ENCODE data around the gene SAT1.

Gene SAT1

DNA sequence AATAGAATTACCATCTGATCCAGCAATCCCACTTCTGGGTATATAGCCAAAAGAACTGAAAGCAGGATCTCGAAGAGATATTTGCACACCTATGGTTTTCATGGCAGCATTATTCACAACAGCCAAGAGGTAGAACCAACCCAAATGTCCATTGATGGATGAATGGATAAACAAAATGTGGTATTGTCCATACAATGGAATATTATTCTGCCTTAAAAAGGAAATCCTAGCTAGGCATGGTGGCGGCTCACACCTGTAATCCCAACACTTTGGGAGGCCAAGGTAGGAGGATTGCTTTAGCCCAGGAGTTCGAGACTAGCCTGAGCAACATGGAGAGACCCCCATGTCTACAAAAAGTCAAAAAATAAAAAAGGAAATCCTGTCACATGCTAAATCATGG, 27.3 kb downstream of the SAT1 start:
- no peak for DNase-seq (ENCODE audit: low read depth, low spot score)

- DNase-seq (ENCODE audit: low read depth, low spot score), result no peak
Measured at GRCh38 chrX:23811108-23811651, 28.2 kb downstream of the SAT1 start.

DNA sequence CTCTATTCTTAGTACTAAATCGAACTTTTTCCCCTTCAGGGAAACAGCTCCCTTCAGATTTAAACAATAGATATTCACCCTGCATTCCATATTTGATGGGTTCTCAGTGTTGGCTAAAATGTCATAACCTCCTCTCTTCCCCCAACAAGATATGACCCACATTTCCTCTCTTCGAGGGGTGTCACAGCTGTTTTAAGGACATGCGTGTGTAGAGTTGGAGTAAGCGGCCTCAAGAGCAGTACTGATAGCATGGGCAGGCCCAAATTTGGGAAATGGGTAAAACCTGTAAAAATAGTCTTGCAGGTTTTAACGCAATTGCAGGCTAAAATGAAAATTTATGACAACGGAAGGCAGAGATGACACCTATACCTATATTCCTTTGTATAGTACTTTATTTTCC, 28.7 kb downstream of the SAT1 start:
- no peak for DNase-seq (ENCODE audit: low read depth, low spot score)

GRCh38 chrX:23813808-23814207, 30.8 kb downstream of the SAT1 start:
- no peak for DNase-seq (ENCODE audit: low read depth, low spot score)

DNA sequence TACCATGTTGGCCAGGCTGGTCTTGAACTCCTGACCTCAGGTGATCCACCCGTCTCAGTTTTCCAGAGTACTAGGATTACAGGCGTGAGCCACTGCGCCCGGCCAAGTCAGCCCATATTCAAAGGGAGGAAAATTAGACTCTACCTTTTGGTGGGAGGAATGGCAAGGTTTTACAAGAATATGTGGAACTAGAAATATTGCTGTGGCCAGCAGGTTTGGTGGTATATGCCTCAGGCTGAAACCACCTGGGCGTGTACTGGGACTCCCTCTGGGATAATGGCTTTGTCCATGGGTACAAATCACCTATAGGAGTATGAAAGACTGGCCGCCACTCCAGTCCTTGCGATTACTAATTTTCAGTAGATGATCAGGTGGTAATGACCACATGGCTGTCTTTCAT, 32.4 kb downstream of the SAT1 start:
- DNase-seq (ENCODE audit: low read depth, low spot score), result no peak

DNA sequence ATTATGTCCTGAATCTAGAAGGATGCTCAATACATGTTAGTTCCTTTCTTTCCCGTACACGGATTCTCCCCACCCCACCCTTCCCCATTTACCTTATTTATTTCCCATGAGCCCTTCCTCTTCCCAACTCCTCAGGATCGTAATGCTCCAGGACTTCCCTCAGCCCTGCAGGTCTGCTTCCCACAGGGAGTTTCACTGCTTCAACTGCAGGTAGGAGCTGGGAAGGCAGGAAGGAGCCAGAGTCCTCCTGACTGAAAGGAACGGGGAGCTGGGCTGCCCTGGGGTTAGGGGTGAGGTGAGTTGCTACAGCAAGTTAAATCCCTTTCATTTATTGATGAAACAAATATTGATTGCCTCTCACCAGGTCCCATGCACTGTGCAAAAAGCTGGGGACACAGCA, 33.2 kb downstream of the SAT1 start:
- no peak for DNase-seq (ENCODE audit: low read depth, low spot score)

GRCh38 chrX:23817979-23818336, 35.0 kb downstream of the SAT1 start:
- DNase-seq (ENCODE audit: low read depth, low spot score), result no peak

DNA sequence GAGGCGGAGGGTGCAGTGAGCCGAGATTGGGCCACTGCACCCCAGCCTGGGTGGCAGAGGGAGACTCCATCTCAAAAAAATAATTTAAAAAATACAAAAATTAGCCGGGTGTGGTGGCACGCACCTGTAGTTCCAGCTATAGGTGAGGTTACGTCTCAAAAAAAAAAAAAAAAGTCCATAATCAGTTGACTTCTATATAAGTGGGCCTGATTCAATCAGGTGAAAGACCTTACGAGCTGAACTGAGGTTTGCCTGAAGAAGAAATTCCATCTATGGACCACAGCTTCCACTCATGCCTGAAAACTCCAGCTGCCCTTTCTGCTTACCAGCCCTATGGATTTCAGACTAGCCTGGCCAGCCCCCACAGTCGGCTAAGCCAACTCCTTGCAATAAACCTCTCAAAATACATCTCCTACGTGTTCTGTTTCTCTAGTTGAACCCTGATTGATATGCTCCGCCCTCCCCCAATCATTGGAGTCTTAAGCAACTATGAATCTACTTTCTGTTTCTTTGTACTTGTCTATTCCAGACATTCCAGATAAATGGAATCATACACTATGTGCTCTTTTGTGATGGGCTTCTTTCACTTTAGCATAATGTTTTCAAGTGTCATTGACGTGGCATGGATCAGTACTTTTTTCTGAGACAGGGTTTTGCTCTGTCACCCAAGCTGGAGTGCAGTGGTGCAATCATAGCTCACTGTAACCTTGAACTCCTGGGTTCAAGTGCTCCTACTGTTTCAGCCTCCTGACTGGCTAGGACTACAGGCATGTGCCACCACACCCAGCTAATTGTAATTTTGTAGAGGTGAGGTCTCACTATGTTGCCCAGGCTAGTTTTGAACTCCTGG, 36.6 kb downstream of the SAT1 start:
- no peak for DNase-seq (ENCODE audit: low read depth, low spot score)

- no peak for DNase-seq (ENCODE audit: low read depth, low spot score)
Measured at GRCh38 chrX:23820235-23820782, 37.3 kb downstream of the SAT1 start.

- DNase-seq (ENCODE audit: low read depth, low spot score), result no peak
Measured at GRCh38 chrX:23821847-23822246, 38.9 kb downstream of the SAT1 start.

DNA sequence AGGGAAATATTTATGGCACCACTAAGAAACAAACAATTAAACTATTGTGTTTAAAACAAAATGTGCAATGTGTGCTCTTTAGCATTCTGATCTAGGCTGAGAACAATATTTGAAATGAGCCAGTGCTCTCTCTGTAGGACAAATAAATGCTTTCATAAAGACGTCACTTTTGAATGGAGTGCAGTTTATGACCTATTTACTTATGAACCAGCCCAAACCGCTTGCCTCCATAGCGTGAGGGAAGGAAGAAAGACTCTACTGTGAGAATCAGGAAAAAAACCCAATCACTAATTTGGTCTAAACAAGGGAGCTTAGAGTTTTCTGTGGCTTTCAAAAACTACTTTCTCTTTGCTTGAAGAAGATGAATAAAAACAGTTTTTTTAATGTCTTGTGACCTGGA, 39.4 kb downstream of the SAT1 start:
- no peak for DNase-seq (ENCODE audit: low read depth, low spot score)

GRCh38 chrX:23822841-23823240, 39.9 kb downstream of the SAT1 start:
- DNase-seq (ENCODE audit: low read depth, low spot score), result no peak

DNA sequence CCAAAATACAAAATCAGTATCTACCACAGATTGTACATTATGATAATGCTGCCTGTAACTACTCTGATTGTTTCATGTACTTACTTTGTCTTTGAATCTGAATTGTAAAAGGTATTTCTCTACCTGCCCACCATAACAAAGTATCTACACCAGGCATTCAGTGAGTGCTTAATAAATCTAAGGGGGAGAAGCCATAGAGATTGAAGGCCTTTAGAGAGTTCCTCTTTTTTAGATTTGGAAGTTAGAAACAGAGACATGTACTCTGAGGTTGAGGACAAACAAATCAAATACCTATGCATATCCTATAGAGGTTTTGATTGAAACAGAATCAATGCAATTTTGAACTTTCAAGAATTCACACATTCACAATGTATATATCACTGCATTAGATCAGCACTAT, 42.7 kb downstream of the SAT1 start:
- DNase-seq (ENCODE audit: low read depth, low spot score), result no peak

DNA sequence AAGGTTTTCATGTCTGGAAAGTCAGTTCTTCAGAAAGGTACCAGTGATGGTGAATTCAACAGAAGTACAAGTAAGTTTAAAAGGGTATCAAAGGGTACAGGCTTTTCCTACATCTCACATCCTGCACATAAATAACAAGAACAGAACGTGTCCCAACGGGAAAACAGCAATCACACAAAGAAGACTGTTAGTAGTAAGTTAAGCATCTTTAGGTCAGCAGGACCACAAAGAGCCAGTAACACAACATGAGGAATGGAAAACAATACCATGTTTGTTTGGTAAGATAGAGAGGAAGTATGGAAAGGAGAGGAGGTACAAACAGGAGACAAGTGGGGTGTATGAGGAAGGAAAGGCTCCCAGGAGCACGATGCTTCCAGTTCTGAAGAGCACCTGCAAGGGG, 43.2 kb downstream of the SAT1 start:
- no peak for DNase-seq (ENCODE audit: low read depth, low spot score)

DNA sequence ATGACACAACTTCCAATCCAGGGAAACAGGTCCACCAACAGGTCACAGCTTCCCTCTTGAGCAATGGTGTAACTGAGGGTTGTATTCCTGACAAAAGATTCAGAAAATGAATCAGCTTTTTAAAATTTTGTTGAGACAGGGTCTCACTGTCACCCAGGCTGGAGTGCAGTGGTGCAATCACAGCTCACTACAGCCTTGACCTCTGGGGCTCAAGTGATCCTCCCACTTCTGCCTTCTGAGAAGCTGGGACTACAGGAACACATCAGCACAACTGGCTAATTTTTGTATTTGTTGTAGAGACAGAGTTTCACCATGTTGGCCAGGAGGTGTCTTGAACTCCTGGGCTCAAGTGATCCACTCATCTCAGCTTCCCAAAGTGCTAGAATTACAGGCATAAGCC, 43.7 kb downstream of the SAT1 start:
- no peak for DNase-seq (ENCODE audit: low read depth, low spot score)

DNA sequence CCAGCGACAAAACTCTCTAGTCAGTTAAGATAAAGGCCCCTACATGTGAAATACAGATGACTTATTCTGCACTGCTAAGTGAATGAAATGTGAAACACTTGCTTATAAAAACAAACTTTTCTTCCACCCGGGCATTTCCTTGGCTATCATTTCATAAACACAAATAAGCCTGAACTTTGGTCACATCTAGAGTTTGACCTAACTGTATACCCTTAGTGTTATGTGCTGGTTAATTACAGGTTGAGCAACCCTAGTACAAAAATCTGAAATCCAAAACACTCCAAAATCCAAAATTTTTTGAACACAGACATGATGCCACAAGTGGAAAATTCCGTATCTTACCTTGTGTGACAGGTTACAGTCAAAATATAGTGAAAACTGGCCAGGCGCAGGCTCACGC, 45.9 kb downstream of the SAT1 start:
- no peak for DNase-seq (ENCODE audit: low read depth, low spot score)

DNA sequence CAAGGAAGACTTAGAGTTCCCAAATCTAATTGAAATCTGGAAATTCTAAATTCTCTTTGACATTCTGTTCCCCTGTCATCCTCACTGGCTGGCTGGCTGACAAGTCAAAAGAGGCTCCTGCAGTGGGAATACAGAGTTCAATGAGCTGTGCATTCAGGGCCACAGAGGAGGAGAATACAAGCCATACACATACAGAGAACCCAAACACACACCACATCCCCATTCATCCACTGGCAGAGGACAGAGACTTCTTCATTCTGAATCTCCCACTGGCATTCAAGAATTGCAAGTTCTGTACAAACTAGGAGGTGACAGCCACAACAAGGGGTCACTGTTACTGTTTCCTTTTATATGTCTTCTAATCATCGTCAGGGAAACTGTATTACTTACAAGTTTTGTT, 49.7 kb downstream of the SAT1 start:
- DNase-seq (ENCODE audit: low read depth, low spot score), result no peak

Measured in activated CD4-positive, CD25-positive, alpha-beta regulatory T cell treated with anti-CD3 and anti-CD28 coated beads, Interleukin-2, amount 50 U/mL, for 16 hours (primary cell).